ENCODE data around the gene ARMS2. TPM values are rescaled to one million over a fixed set of nuclear protein-coding genes. Genes with fewer than 3 reads are reported as not detected.

The ARMS2 gene
- total RNA-seq, 1 donor from 2014 or later = not detected

DNA sequence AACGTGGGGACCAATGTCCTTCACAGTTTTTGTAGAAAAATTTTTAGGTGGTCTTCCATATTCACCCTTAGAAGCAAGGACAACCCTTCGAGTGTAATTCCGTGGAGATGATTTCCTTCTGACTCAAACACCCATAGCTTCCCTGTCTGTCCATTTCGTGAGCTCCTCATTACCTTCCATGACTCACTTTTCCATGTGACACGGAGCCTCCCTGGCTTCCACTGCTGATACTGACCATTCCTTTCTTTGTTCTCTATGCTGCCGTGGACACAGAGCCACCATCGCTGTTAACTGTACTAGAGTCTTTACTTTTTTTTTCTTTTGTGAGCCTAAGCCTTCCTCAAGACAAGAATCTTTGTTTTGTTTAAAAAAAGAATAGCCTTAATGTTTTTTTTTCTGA is 12.5 kb upstream of the ARMS2 start:
- TF ChIP-seq, protein P1, sequence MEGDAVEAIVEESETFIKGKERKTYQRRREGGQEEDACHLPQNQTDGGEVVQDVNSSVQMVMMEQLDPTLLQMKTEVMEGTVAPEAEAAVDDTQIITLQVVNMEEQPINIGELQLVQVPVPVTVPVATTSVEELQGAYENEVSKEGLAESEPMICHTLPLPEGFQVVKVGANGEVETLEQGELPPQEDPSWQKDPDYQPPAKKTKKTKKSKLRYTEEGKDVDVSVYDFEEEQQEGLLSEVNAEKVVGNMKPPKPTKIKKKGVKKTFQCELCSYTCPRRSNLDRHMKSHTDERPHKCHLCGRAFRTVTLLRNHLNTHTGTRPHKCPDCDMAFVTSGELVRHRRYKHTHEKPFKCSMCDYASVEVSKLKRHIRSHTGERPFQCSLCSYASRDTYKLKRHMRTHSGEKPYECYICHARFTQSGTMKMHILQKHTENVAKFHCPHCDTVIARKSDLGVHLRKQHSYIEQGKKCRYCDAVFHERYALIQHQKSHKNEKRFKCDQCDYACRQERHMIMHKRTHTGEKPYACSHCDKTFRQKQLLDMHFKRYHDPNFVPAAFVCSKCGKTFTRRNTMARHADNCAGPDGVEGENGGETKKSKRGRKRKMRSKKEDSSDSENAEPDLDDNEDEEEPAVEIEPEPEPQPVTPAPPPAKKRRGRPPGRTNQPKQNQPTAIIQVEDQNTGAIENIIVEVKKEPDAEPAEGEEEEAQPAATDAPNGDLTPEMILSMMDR (IDR thresholded peaks at IDR 0.05) = no peak
- peaks cover 21% of the 10 kb centered on the region for H3K4me1 Mint-ChIP-seq (ENCODE audit: unreplicated experiment)
- DNase-seq (ENCODE audit: extremely low spot score, unreplicated experiment) = no peak

DNA sequence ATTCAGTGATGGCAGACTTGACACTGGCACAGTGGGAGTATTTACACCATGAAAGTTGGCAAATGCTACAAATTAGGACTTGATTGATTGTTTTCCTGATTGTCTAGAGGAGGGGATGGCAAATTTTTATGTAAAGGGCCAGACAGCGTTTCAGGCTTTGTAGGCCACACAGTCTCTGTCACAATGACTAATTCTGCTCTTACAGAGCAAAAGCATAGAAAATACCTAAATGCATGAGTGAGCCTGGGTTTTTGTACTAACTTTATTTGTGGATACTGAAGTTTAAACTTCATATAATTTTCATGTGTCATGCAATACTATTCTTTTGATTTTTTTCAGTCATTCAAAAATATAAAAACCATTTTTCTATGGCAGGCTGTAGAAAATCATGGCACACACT is 9.0 kb upstream of the ARMS2 start:
- H3K27ac Mint-ChIP-seq (ENCODE audit: unreplicated experiment) = no peak overlapping the region
- no peaks in the 10 kb centered on the region for H3K27me3 Mint-ChIP-seq (ENCODE audit: unreplicated experiment)
- H3K4me3 Mint-ChIP-seq (ENCODE audit: unreplicated experiment) = no peak overlapping the region
- TF ChIP-seq, protein P1 (IDR thresholded peaks at IDR 0.05) = no peak
- H3K9me3 Mint-ChIP-seq (ENCODE audit: unreplicated experiment) = peaks cover 10% of the 10 kb centered on the region
- peaks cover 1% of the 10 kb centered on the region for H3K36me3 Mint-ChIP-seq (ENCODE audit: unreplicated experiment)
- peaks cover 33% of the 10 kb centered on the region for H3K4me1 Mint-ChIP-seq (ENCODE audit: unreplicated experiment)
- no peak for DNase-seq (ENCODE audit: extremely low spot score, unreplicated experiment)

More for the DNA sequence above, 12.5 kb upstream of the ARMS2 start:
- H3K9me3 Mint-ChIP-seq (ENCODE audit: unreplicated experiment) = peaks cover 13% of the 10 kb centered on the region
- peak overlapping the region; percentile 73 for H3K27ac Mint-ChIP-seq (ENCODE audit: unreplicated experiment)
- no peaks in the 10 kb centered on the region for H3K27me3 Mint-ChIP-seq (ENCODE audit: unreplicated experiment)
- H3K4me3 Mint-ChIP-seq (ENCODE audit: unreplicated experiment) = no peak overlapping the region
- H3K36me3 Mint-ChIP-seq (ENCODE audit: unreplicated experiment) = peaks cover 21% of the 10 kb centered on the region

DNA sequence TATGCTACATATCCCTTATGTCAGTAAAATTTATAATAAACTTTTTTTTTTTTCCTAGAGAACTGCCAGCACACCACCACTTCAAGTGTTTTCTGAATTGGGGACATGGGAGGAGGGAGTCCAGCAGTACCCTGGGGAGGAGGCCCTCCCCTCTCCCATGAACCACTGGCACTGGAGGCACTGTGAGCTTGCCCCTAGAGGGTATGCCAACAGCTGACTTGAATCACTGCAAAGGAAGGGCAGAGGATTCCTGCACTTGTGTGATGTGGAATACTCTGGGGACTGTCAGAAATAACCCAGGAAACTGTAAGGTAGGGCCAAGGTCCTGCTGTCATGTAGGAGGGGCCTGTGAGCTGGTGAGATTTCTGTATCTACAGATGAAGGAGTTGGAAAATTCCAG is 8.5 kb upstream of the ARMS2 start:
- H3K4me3 Mint-ChIP-seq (ENCODE audit: unreplicated experiment) = no peak overlapping the region
- DNase-seq (ENCODE audit: extremely low spot score, unreplicated experiment) = no peak
- H3K36me3 Mint-ChIP-seq (ENCODE audit: unreplicated experiment) = no peaks in the 10 kb centered on the region
- TF ChIP-seq, protein P1 (IDR thresholded peaks at IDR 0.05) = no peak
- peaks cover 9% of the 10 kb centered on the region for H3K9me3 Mint-ChIP-seq (ENCODE audit: unreplicated experiment)
- peak overlapping the region; percentile 18 for H3K27ac Mint-ChIP-seq (ENCODE audit: unreplicated experiment)
- H3K27me3 Mint-ChIP-seq (ENCODE audit: unreplicated experiment) = no peaks in the 10 kb centered on the region
- H3K4me1 Mint-ChIP-seq (ENCODE audit: unreplicated experiment) = peaks cover 37% of the 10 kb centered on the region

GRCh38 chr10:122446668-122447423 is 7.6 kb upstream of the ARMS2 start:
- H3K27ac Mint-ChIP-seq (ENCODE audit: unreplicated experiment) = peak overlapping the region; percentile 82
- H3K9me3 Mint-ChIP-seq (ENCODE audit: unreplicated experiment) = peaks cover 9% of the 10 kb centered on the region

DNA sequence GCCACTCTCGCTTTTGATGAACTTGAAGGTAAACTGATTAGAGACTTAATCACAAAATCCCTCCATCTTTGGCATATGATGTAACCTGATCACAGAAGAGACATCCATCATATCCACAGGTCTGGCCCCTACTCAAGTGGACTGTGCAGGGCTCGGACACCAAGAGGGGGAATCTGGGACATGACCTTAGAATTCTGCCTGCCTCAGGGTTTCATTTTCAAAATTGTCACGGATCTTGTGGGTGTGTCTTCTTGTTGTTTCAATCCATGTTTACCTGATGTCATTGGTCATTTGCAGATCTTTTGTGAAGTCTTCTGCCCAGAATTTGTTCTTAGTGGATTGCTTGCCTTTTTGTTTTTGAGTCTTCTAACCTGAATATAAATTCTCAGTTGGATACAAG is 5.9 kb upstream of the ARMS2 start:
- TF ChIP-seq, protein P1 (IDR thresholded peaks at IDR 0.05) = no peak
- peaks cover 29% of the 10 kb centered on the region for H3K4me1 Mint-ChIP-seq (ENCODE audit: unreplicated experiment)
- DNase-seq (ENCODE audit: extremely low spot score, unreplicated experiment) = no peak
- no peak overlapping the region for H3K4me3 Mint-ChIP-seq (ENCODE audit: unreplicated experiment)
- H3K9me3 Mint-ChIP-seq (ENCODE audit: unreplicated experiment) = peaks cover 9% of the 10 kb centered on the region
- no peak overlapping the region for H3K27ac Mint-ChIP-seq (ENCODE audit: unreplicated experiment)
- H3K36me3 Mint-ChIP-seq (ENCODE audit: unreplicated experiment) = no peaks in the 10 kb centered on the region
- no peaks in the 10 kb centered on the region for H3K27me3 Mint-ChIP-seq (ENCODE audit: unreplicated experiment)

More at GRCh38 chr10:122446668-122447423, 7.6 kb upstream of the ARMS2 start:
- Mint-ChIP-seq H3K4me3 (ENCODE audit: unreplicated experiment) (no peak overlapping the region), H3K27me3 (ENCODE audit: unreplicated experiment) (no peaks in the 10 kb centered on the region), H3K36me3 (ENCODE audit: unreplicated experiment) (no peaks in the 10 kb centered on the region), H3K4me1 (ENCODE audit: unreplicated experiment) (peaks cover 36% of the 10 kb centered on the region)
- DNase-seq (ENCODE audit: extremely low spot score, unreplicated experiment) = no peak
- TF ChIP-seq, protein P1 (IDR thresholded peaks at IDR 0.05) = no peak
